ENCODE results near the gene ARAP3. TPM values are rescaled to one million over a fixed set of nuclear protein-coding genes. Genes with fewer than 3 reads are reported as not detected.

ARAP3 gene
- total RNA-seq, 1 donor from 2014 or later, result 42.4 TPM

- no peaks in the 10 kb centered on the region for H3K27me3 ChIP-seq
- no peaks in the 10 kb centered on the region for H3K36me3 ChIP-seq
- H3K4me3 ChIP-seq, result no peak overlapping the region
- H3K4me1 ChIP-seq, result peaks cover 26% of the 10 kb centered on the region
- DNase-seq (no peak), ATAC-seq (no peak)
- intact Hi-C loops (cut with DNase I), result no loop called here
- H3K9me3 ChIP-seq, result no peaks in the 10 kb centered on the region
- H3K27ac ChIP-seq, result peak overlapping the region; percentile 3
- TF ChIP-seq, protein P1, sequence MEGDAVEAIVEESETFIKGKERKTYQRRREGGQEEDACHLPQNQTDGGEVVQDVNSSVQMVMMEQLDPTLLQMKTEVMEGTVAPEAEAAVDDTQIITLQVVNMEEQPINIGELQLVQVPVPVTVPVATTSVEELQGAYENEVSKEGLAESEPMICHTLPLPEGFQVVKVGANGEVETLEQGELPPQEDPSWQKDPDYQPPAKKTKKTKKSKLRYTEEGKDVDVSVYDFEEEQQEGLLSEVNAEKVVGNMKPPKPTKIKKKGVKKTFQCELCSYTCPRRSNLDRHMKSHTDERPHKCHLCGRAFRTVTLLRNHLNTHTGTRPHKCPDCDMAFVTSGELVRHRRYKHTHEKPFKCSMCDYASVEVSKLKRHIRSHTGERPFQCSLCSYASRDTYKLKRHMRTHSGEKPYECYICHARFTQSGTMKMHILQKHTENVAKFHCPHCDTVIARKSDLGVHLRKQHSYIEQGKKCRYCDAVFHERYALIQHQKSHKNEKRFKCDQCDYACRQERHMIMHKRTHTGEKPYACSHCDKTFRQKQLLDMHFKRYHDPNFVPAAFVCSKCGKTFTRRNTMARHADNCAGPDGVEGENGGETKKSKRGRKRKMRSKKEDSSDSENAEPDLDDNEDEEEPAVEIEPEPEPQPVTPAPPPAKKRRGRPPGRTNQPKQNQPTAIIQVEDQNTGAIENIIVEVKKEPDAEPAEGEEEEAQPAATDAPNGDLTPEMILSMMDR (IDR thresholded peaks at IDR 0.05), result no peak
Observed at GRCh38 chr5:141683596-141684141, 1.6 kb upstream of the ARAP3 start.

- H3K4me3 ChIP-seq, result peak overlapping the region; percentile 56
- intact Hi-C loops (cut with DNase I), result no loop called here
- no peaks in the 10 kb centered on the region for H3K27me3 ChIP-seq
- ATAC-seq (no peak), DNase-seq (no peak)
- peaks cover 6% of the 10 kb centered on the region for H3K36me3 ChIP-seq
- peak overlapping the region; percentile 81 for H3K27ac ChIP-seq
- peaks cover 26% of the 10 kb centered on the region for H3K4me1 ChIP-seq
- H3K9me3 ChIP-seq, result no peaks in the 10 kb centered on the region
- TF ChIP-seq, protein P1 (IDR thresholded peaks at IDR 0.05), result no peak
Observed at GRCh38 chr5:141681295-141681694, 735 bp downstream of the ARAP3 start.

DNA sequence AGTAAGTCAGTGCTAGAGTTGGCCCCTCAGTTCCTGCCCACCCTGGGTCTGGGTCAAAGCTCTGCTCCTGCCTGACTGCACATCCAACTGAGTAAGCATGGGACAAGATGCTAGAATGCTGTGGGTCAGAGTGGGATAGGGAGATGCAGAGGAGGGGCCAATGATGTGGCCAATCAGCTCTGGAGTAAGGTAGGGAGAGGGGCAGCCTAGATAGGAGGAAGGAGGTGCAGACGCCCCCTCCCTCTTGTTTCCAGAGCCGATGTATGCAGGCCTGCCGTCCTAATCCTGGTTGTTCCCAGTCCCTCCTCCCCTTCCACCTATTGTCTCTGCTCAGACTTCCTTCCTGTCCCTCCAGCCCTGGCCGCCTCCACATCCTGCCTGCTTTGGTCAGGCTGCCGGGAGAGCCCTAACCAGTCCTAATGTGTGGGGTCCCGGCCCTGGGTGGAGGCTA is 1.3 kb downstream of the ARAP3 start:
- no peaks in the 10 kb centered on the region for H3K9me3 ChIP-seq
- TF ChIP-seq, protein P1 (IDR thresholded peaks at IDR 0.05), result no peak
- intact Hi-C loops (cut with DNase I), result no loop called here
- H3K27me3 ChIP-seq, result no peaks in the 10 kb centered on the region
- H3K4me1 ChIP-seq, result peaks cover 26% of the 10 kb centered on the region
- H3K4me3 ChIP-seq, result peak overlapping the region; percentile 56
- ATAC-seq (peak; percentile 33), DNase-seq (no peak)
- H3K27ac ChIP-seq, result peak overlapping the region; percentile 81
- peaks cover 6% of the 10 kb centered on the region for H3K36me3 ChIP-seq

- Histone ChIP-seq H3K9me3 (no peaks in the 10 kb centered on the region), H3K27ac (no peak overlapping the region), H3K36me3 (peaks cover 6% of the 10 kb centered on the region), H3K4me1 (peaks cover 26% of the 10 kb centered on the region), H3K27me3 (no peaks in the 10 kb centered on the region), H3K4me3 (peak overlapping the region; percentile 25)
- TF ChIP-seq, protein P1 (IDR thresholded peaks at IDR 0.05), result no peak
- ATAC-seq, result no peak
- intact Hi-C loops (cut with DNase I), result no loop called here
- DNase-seq, result no peak
Observed at GRCh38 chr5:141680178-141680577, 1.9 kb downstream of the ARAP3 start.

DNA sequence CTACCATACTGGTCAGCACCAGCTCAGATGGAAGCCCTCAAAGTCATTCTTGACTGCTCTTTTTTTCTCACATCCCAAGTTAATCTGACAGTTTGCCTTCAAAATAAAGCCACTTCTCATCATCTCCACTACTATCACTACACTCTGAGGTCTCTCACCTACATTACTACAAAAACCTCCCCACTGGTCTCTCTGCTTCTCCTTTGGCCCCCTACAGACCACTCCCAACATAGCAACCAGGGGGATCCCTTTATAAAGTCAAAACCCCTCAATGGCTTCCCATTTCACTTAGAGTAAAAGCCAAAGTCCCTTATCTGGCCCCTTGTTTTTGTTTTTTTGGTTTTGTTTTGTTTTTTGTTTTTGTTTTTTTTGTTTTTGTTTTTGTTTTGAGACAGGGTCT is 4.6 kb downstream of the ARAP3 start:
- intact Hi-C loops (cut with DNase I), result no loop called here
- Histone ChIP-seq H3K4me3 (no peak overlapping the region), H3K9me3 (no peaks in the 10 kb centered on the region), H3K4me1 (peaks cover 16% of the 10 kb centered on the region), H3K27ac (no peak overlapping the region), H3K27me3 (no peaks in the 10 kb centered on the region), H3K36me3 (peaks cover 9% of the 10 kb centered on the region)
- DNase-seq (no peak), ATAC-seq (no peak)
- TF ChIP-seq, protein P1 (IDR thresholded peaks at IDR 0.05), result no peak

DNA sequence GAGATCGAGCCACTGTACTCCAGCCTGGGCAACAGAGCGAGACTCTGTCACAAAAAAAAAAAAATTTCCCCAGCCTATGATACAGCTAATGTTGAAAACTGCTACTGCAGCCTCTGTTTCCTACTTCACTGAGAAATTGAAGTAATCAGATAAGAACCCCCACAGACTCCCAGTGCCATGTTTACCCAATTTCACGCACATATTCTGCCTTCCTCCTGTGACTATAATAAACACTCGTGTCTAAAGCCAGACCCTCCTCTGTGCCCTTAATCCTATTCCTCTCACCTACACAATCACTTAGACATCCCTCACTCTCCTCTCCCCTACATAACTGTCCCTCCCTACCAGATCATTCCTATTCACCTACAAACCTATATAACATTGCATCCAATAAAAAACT is 6.4 kb downstream of the ARAP3 start:
- no peak overlapping the region for H3K27ac ChIP-seq
- intact Hi-C loops (cut with DNase I), result no loop called here

More for the DNA sequence above, 6.4 kb downstream of the ARAP3 start:
- DNase-seq (no peak), ATAC-seq (no peak)
- TF ChIP-seq, protein P1 (IDR thresholded peaks at IDR 0.05), result no peak
- no peaks in the 10 kb centered on the region for H3K27me3 ChIP-seq
- no peaks in the 10 kb centered on the region for H3K9me3 ChIP-seq
- H3K36me3 ChIP-seq, result peaks cover 13% of the 10 kb centered on the region
- peaks cover 6% of the 10 kb centered on the region for H3K4me1 ChIP-seq
- no peak overlapping the region for H3K4me3 ChIP-seq
